ENCODE results near the gene AK6. TPM values are rescaled to one million over a fixed set of nuclear protein-coding genes. Genes with fewer than 3 reads are reported as not detected.
"Not testable (repeated sequence)": the region's sequence is repeated elsewhere in the genome, so short reads cannot be mapped to it uniquely, and the experiment has no call there.

Gene AK6
- total RNA-seq, 1 donor from 2014 or later, result 29.1 TPM

GRCh38 chr5:69335341-69335935 lies 33.9 kb downstream of the AK6 start:
- DNase-seq (ENCODE audit: low spot score), result no peak

- peak; percentile 86 for DNase-seq (ENCODE audit: low spot score)
These were observed 34.5 kb downstream of the AK6 start for GRCh38 chr5:69334793-69335268.

- DNase-seq (ENCODE audit: low spot score), result not testable (repeated sequence)
These were observed 35.5 kb downstream of the AK6 start for GRCh38 chr5:69333668-69334315.

- no peak for DNase-seq (ENCODE audit: low spot score)
These were observed 37.5 kb downstream of the AK6 start for GRCh38 chr5:69331528-69332445.

- DNase-seq (ENCODE audit: low spot score), result no peak
These were observed 39.3 kb downstream of the AK6 start for GRCh38 chr5:69329905-69330489.

GRCh38 chr5:69326365-69326764 lies 43.0 kb downstream of the AK6 start:
- DNase-seq (ENCODE audit: low spot score), result no peak

- DNase-seq (ENCODE audit: low spot score), result no peak
These were observed 51.9 kb downstream of the AK6 start for GRCh38 chr5:69317391-69317790.

GRCh38 chr5:69315972-69316371 lies 53.3 kb downstream of the AK6 start:
- no peak for DNase-seq (ENCODE audit: low spot score)

GRCh38 chr5:69313428-69313827 lies 55.9 kb downstream of the AK6 start:
- DNase-seq (ENCODE audit: low spot score), result no peak

GRCh38 chr5:69312459-69313160 lies 56.7 kb downstream of the AK6 start:
- no peak for DNase-seq (ENCODE audit: low spot score)

GRCh38 chr5:69309380-69309779 lies 59.9 kb downstream of the AK6 start:
- no peak for DNase-seq (ENCODE audit: low spot score)

- no peak for DNase-seq (ENCODE audit: low spot score)
These were observed 61.2 kb downstream of the AK6 start for GRCh38 chr5:69308046-69308553.

- DNase-seq (ENCODE audit: low spot score), result no peak
These were observed 63.8 kb downstream of the AK6 start for GRCh38 chr5:69305512-69305911.

Other genes starting within 250 kb of the AK6 start
- gene CCNB1, start 202.4 kb downstream of the AK6 start, total RNA-seq, result 5.3 TPM
- 4.5 TPM for gene CENPH, start 179.9 kb downstream of the AK6 start, total RNA-seq
- gene CDK7, start 134.6 kb downstream of the AK6 start, total RNA-seq, result 16.2 TPM
- gene CCDC125, start 36.7 kb downstream of the AK6 start, total RNA-seq, result 23.0 TPM
- 49.8 TPM for gene TAF9, start within 50 bp of the AK6 start, total RNA-seq
- 23.1 TPM for gene RAD17, start 298 bp upstream of the AK6 start, total RNA-seq
- gene MARVELD2, start 45.6 kb upstream of the AK6 start, total RNA-seq, result 32.4 TPM
- 52.8 TPM for gene OCLN, start 123.3 kb upstream of the AK6 start, total RNA-seq
- 39.3 TPM for gene GTF2H2C, start 190.7 kb upstream of the AK6 start, total RNA-seq